Measurements from ENCODE around the gene PCDHB1.

Gene PCDHB1, protein sequence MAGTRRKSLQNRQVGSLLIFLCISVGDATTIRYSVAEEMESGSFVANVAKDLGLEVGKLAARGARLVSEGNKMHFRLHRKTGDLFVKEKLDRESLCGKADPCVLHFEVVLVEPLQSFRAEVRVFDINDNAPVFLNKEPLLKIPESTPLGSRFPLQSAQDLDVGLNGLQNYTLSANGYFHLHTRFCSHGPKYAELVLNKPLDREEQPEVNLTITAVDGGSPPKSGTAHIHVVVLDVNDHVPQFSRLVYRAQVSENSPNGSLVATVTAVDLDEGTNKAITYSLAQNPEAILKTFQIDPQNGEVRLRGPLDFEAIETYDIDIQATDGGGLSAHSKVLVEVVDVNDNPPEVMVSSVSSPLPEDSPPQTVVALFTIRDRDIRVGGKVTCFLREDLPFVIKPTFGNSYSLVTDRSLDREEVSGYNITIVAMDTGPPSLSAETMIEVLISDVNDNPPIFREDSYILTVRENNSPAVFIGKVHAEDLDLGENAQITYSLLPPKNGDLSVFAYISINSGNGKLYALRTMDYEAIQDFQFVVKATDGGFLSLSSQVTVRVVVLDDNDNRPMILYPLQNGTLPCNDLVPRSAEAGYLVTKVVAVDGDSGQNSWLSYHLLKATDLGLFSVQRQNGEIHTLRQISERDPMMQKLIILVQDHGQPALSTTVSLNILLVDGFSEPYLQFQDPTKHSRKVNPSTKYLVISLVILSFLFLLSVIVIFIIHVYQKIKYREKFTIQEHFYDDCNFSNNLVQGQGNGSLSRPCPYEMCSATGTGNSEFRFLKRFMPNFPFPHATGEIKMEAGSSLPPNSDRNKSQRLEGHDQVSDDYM

DNA sequence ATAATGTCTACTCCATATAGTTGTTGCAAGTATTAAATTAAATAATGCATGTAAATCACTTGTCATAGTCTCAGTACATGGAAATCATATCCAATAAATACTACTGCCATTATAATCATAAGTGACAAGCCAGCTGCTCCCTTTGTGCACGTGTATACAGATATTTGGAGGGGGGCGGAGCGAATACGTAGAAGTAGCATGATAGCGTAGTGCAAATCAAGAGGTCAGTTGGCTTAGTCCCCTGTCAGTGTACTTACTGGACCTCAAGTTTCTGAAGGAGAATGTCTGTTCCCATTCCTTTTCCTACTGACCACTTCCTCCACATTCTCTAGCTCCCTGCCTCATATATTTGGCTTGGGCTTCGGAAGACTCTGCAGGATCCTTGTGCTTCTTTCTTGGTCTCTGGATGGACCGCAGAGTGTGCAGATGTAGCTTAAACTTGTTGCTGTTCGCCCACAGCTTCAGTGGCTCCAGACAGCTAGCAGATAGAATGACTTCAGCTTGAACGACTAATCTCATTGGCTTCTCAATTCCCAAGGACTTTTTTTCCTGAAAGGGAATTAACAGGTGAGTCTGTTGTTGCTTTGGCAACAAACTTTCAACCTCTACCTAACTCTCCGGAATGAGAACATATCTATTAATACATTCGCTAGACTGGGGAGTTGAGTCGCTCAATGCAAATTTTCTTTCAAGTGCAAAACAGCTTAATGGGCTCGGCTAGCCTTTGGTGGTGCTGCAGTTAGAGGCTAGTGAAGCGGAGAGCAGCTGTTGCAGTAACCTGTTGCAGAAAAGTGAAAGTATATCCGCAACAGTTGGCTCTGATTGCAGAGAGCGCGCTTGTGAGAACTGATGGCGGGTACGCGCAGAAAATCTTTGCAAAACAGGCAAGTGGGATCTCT is at the start of gene PCDHB1:
TSS of gene PCDHB1 (plus strand) at position 753 of the 899 bp plus-strand sequence. CDS start at position 850, 97 bp downstream.
- FAIRE-seq: no peak

DNA sequence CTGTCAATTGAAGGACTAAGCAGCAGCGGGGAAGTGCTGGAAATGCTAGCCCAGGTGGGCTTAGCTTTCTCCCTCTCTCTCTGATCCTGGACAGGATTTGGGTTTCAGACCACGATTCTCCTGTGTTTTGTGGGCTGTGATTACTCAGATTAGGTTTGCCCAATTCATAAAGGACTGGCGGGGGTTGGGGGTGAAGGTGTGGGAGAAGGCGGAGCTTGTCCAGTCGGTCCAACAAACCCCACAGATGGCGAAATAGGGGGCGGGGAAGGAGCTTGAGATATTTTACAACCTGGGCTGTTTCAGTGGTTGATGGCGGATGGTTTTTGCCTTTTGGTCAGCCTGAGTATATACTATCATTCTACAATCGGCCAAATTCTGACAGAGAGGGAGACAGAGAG is 49.7 kb upstream of the PCDHB1 start:
- peak; percentile 88 for FAIRE-seq

DNA sequence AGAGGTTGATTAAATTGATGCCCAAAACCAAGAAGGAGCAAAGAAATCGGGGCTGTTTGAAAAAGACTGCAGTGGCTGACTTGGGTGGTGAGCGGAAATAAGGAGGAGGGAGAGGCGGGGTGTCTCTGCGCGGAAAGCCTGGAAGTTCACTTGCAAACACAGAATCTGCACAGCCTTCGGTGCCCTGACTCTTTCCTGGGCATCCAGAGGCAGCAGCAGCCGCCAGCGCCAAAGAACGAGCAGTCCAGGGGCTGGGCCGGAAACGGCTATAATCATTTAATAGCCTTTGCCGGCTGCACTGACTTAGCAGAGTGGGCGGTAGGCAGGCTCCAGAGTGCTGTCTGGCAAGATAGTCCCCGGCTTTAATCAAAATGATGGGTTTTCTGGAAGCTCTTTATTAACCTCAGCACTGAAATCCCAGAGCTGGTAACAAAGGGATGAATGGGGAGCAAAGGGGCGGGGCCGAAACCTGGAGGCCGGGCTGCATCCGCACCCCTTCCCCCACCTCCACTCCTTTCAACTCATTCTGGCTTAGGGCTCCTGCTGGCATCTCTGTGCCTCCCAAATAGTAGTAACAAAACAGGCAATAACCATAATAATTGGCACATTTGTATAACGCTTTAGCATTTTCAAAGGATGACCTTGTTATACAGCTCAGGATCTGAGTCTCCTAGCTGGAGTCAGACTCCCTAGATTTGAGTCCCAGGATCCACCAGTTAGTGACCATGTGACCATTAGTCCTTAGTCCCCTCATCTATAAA is 49.1 kb upstream of the PCDHB1 start:
- peak; percentile 66 for FAIRE-seq

DNA sequence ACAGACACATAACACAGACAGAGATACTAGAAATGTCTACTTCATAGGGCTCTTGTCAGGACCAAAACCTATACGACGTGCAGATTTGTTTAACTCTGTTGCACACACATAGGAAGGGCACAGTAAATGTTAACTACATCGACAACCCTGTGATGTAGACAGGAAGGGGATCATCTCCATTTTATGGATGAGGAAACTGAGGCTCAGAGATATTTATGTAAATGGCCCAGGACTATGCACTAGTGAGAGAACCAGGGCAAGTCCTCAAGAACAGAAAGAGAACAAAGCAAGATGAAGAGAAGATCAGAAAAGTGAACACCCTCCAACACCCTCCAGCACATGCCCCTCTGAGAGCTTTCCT is 48.6 kb upstream of the PCDHB1 start:
- no peak for FAIRE-seq

DNA sequence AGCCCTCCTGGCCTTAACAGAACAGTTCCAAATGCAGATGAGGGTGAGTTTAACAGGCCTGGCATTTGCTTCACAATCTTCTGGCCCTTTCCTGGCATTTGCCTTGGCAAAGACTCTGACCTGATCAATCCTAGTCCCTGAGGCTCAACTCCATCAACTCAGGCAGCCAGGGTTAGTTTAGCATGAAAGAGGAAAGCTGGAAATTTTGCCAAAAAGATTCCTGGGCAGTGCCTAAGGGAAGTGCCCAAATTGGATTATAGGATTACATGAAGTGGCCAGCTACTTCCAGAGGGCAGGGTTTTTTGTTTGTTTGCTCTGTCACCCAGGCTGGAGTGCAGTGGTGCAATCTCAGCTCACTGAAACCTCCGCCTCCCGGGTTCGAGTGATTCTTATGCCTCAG is 48.1 kb upstream of the PCDHB1 start:
- peak; percentile 71 for FAIRE-seq

DNA sequence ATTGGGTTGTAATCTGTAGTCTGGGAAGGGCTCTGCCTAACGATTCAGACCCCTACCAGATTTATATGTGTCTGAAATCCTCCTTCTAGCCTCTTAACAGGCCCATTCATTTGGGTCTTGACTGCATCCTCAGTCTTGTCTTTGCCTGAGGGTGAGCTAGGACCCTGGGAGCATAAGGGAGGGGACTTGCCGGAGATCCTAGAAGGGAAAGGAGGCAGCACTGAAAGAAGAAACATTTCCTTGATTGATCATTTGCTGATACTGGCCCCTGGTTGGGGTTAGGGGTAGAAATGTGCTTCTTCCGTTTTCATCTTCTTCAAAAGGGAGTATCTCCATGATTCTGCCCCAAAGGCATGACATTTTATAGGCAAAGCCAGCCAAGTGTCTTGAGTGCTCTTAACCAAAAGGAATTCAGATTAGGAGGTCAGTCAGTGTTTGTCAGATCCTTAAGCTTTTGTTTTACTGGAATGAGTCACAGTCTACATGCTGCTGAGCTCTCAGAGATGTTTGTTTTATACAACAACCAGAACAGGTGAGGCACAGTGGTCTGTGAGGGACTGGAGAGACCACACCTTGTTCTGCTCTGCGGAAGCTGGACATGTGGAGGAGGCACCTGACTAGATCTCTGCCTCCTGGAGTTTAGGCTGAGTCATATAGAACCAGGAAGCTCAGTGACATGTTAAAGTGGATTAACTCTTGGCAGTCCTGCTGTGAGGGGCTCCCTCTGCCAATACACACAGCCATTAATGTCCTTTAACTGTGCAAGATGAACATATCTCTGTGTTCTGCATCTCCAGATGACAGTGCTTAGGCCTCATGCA is 47.2 kb upstream of the PCDHB1 start:
- peak; percentile 99 for FAIRE-seq

DNA sequence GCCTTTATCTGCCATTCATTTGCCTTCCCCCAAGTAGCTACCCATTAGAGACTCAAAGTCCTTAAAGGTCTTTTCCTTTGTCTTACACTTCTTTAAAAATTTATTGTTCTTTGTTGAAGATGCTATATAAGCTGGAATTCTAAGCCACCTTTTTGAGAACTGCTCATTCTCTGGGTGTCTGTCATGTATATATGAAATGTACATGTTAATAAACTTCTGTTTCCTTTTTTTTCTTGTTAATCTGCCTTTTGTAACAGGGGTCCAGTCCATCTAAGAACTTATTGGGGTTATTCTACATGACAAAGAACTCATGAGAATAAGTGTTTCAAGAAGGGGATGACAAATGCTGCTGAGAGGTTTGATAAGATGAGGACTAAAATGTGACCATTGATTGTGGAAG is 43.4 kb upstream of the PCDHB1 start:
- FAIRE-seq: no peak

DNA sequence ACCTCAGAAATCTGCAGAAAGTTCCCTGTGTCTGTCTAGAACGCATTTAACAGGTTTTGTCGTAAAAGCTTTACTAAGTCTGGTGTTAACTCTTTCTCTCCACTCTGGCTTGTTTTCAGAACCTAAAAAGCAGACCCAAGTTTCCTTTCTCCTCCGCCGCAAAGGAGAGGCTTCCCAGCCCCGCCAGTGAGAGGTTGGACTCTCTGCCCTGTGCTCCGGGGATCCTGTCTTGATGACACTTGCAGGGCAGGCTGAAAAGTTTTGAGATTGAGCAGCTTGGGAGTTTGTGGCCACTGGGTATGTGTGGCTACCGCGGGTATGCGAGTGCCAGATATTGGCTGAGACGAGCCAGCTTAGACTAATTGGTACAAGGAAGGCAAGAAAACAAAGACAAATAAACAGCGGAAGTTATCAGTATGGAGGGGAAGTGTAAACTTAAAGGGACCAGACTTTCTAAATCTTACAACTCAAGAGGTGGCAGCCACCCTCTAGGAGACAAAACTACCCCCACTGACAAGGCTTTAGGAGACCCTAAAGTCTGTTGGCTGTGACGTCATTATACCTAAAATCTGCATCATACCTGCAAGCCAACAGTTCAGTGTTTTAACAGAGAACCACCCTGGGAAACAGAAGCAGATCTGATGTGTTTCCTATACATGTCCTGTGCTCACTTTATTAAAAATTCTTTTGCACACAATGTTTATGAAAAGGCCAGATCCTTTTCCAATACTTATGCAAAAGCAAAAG is 41.0 kb upstream of the PCDHB1 start:
- FAIRE-seq: no peak

DNA sequence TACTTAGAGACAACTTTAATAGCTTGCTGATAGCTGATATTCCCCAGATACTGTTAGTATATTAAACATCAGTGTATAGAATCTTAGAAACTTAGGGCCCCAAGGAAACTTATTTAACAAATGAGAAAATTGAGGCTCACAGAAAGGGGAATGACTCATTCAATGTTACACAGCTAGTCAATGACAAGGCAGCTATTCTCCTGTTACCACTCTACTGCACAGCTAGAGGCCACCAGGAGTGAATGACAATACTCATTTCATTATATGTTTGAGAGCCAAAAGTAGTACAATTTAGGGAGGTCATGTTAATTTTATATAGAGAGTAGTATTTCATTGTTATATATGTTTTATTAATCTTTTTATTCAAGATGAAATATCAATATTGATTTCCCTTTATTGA is 33.2 kb upstream of the PCDHB1 start:
- FAIRE-seq: peak; percentile 48

DNA sequence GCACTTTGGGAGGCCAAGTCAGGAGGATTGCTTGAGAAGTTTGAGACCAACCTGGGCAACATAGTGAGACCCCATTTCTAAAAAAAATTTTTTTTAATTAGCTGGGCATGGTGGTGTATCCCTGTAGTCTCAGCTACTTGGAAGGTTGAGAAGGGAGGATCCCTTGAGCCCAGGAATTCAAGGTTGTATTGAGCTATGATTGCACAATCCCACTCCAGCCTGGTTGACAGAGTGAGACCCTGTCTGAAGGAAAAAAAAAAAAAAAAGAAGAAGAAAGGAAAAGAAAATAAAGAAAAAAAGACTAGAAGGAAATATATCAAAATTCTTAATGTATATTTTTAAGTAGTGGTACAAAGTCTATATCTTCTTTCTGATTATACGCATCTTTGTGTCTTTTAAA is 28.8 kb upstream of the PCDHB1 start:
- FAIRE-seq: no peak

DNA sequence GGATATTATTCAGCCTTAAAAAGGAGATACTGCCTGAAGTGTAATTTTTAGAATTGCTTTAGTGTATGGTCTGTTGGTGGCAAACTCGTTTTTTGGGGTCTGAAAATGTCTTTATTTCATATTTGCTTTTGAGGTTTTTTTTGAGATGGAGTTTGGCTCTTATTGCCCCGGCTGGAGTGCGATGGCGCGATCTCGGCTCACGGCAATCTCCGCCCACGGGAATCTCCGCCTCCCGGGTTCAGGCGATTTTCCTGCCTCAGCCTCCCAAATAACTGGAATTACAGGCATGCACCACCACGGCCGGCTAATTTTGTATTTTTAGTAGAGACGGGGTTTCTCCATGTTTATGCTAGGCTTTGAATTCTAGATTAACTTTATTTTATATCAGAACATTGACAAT is 20.2 kb upstream of the PCDHB1 start:
- no peak for FAIRE-seq

DNA sequence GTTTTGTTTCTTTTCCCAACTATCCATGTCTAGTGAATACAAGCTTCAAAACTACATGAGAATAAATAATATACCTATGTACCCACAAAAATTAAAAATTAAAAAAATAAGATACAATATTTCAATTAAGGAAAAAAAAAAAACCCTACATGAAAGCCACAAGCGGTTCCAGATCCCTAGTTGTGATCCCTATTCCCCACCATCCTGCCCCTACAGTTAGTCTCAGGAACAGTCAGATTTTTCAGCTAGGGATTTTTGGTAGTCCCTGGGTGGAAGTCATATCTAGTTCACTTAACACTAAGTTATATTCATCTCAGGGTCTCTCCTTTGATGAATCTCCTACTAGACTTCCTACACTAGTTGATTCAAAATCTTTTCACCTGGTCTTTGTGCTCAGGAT is 18.5 kb upstream of the PCDHB1 start:
- FAIRE-seq: no peak

DNA sequence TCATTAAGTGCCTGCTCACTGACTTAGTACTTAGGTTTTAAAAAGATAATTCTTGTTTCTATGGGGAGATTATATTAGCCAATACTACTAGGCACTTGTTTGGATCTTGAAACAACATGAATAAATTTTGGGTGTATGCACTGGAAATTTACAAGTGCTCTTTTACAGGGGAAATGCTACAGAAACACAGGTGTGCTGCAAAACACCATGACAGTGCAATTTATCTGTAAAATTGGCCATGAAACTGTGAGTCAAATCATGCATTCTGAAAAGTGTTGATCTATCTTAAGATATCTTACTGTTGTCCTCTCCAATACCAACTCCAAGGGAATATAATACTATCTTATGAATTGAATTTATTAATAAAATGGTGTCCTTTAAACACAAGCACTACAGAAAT is 12.1 kb upstream of the PCDHB1 start:
- no peak for FAIRE-seq

DNA sequence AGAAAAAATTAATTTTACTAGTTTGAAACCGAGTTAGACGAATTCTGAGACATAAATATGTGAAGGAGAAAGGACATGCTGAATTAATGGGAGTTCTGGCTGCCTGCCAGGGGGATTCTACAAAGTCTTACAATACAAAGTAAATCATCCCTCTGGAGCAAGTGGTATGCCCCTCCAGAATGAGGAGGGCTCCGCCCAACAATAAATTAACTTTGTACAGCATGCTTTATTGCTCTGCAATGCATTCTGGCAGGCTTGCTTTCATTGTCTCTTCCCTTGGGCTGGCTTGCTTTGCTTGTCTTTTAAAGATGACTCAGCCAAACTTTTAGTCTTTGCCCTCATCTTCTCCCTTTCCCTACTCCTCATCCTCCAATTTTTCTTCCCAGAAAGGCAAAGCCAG is 11.7 kb upstream of the PCDHB1 start:
- no peak for FAIRE-seq

DNA sequence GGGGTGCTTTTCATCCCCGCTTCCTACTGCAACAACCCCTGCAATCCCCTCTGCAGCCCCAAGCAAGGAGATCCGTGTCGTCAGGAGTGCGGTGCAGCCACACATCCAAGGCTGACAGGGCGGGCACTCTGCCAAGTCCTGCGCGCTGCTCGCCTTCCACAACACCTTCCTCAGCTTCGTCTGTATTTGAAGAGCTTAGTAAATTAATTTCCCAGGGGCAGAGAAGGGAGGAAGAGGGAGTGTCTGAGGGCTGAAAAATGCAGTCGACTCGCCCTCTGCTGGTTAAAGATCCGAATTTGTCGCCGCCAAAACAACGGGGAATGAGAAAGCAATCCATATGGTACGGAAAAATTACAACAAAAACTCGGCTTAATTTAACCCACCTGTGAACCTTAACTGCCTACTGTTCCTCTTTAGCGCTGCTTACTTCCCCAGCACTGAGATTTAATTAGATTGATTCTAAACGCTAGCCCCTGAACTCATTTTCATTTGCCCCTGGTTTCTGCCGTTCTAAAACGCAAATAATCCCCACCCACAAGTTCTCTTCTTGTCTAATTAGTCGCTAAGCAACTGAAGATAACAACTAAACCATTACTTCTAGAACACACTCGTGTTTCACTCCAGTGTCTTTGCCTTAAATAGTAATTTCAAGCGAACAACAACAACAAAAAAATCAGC is 10.9 kb upstream of the PCDHB1 start:
- FAIRE-seq: no peak

DNA sequence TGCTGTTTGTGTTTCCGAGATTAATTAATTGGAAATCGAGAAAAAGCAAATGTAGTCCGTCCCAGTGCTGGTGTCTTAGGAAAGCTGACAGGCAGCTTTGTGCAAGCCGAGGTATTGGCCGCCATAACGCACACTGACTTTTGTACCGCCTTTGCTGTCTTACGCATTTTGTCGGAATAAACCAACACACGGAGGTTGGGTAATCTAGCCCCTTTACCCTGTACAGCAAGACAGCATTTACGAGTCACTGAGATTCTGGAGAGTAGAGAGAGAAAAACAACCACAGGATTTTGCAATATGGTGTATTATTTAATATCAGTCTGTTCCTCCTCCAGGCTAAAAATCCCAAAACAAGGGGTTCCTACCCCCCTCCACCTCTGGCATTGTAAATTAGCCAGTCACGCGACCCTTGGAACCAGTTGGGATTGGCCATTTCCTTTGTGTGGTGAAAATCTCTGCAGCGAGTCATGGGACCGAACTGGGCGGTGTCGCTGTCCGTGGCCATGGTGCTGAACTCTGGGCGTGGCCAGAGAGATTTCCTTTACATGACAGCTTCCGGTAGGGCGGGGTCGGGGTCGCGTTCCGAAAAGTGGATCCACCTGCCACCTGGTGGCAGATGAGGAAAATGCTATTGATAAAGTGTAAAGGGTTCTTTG is 10.3 kb upstream of the PCDHB1 start:
- peak; percentile 99 for FAIRE-seq

DNA sequence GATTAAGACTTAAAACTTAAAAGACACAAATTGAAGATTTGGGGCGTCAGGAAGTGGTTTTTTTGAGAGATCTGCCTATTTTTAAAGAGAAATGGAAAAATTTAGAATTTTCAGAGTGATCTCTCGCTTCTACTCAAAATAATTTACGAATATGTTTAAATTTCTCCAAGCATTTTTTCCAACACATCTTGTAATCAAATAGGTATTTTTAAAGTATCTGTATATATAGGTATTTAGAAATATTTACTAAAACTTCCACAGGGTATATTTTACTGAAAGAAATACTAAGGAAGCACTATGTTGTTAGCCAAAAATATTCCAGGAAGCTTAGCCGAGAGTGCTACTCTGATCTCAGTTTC is 9.8 kb upstream of the PCDHB1 start:
- FAIRE-seq: no peak

DNA sequence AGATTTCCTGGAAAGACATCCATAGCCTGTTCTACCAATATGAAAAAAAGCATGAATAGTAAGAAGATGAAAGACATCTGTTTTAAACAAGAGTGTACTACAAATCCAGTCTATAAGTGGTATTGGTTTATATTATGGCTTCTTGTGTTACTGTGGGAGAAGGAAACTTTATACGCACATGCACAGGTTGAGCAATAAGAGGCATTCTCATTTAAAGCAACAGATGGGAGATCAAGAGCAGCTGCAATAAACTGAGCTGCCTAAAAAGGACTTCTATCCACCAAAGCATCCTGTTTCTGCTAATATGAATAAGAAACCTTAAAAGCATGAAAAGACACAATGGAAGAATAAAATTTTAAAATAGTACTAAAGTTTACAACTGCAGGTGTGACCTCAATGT is 8.6 kb upstream of the PCDHB1 start:
- no peak for FAIRE-seq

DNA sequence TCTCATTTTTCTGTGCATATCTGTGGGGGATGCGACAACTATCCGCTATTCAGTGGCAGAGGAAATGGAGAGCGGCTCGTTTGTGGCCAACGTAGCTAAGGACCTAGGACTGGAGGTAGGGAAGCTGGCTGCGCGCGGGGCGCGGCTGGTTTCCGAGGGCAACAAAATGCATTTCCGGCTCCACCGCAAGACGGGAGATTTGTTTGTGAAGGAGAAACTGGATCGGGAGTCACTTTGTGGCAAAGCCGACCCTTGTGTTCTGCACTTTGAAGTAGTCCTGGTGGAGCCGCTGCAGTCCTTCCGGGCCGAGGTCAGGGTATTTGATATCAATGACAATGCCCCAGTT is 320 bp downstream of the PCDHB1 start:
- no peak for FAIRE-seq

DNA sequence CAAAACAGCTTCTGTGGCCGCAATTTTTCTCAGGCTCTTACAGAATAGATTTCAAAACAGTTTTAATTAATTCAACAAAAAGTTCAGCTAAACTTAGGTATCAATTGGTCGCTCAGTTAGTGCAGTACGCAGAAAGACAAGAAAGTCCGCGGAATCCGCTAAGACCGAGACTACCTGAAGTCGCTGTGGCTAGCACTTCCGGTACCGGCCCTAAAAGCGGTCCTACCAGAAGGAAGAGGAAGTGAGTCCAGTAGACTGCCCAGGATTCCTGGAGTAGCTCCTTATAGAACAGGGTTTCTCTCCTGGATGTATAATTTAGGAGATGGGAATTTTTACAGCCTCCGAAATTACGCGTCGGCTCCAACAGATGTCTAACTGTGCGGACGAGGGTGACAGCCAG is 26.7 kb downstream of the PCDHB1 start:
- no peak for FAIRE-seq
